OCI-M1 (cell line): ENCODE data around the gene LAMA2.
A peak's percentile ranks its signal among the peaks of the same experiment; 100 is the strongest.

Experiments
- DNase-seq: peaks from one replicate; lab custom pipeline; 2025; lab: John Stamatoyannopoulos, UW

Gene LAMA2

GRCh38 chr6:129273161-129273560 is 390.2 kb downstream of the LAMA2 start:
- DNase-seq = no peak

DNA sequence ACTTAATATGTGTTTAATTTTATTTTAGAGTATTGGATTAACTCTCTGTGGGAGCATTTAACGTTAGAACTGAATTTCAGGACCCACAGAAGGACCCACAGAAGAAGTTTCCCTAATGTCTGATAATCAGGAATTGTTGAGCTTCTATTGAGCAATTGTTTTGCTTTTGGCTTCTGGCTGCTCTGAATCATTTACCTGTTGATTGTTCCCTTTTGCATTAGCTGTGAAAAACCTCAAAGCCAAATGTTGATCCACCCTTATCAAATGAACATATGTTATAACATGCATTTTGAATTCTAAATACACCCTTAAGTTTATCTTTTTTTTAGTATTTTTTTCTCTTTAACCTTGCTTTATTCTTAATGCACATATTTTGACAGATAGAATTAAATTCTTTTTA is 393.5 kb downstream of the LAMA2 start:
- no peak for DNase-seq

GRCh38 chr6:129276986-129277385 is 394.0 kb downstream of the LAMA2 start:
- DNase-seq = no peak

GRCh38 chr6:129279343-129280292 is 396.7 kb downstream of the LAMA2 start:
- no peak for DNase-seq

GRCh38 chr6:129280293-129280644 is 397.3 kb downstream of the LAMA2 start:
- no peak for DNase-seq

DNA sequence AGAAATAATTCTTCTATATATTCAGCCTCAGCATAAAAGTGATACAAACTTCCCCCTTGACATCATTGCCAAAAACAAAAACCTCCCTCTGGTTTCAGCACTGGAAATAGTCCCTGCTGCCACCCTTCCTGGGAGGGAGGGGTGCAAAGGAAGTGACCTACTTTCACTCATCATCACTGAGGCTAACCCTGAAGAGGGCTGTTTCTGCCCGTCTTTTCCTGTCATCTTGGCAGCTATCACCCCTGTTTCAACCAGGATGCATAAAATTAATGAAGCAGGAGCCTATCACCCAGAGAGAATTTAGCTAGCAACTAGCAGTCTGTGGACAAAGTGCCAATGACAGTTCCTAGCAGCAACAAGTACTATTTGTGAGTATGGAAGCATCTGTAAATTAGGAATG is 397.8 kb downstream of the LAMA2 start:
- DNase-seq = no peak

GRCh38 chr6:129281168-129281796 is 398.3 kb downstream of the LAMA2 start:
- DNase-seq = no peak

- DNase-seq = no peak
These were observed 399.1 kb downstream of the LAMA2 start for GRCh38 chr6:129282019-129282418.

DNA sequence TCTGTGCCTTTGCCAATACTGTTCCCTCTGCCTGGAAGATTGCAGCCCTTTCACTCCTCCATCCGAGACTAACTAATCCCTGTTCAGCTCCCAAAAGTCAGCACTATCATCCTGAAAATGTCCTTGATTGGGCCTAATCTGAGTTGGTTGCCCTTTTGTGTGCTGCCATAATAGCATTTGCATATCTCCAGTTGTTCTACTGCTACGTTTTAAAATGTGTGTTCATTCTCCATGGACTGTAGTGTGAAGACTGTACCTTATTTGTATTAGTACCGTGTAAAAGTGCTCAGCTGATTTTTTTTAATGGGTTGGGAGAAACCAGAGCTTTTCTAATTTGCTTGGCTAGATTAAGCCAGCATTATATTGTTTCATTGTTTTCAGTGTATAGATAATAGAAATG is 401.3 kb downstream of the LAMA2 start:
- no peak for DNase-seq

DNA sequence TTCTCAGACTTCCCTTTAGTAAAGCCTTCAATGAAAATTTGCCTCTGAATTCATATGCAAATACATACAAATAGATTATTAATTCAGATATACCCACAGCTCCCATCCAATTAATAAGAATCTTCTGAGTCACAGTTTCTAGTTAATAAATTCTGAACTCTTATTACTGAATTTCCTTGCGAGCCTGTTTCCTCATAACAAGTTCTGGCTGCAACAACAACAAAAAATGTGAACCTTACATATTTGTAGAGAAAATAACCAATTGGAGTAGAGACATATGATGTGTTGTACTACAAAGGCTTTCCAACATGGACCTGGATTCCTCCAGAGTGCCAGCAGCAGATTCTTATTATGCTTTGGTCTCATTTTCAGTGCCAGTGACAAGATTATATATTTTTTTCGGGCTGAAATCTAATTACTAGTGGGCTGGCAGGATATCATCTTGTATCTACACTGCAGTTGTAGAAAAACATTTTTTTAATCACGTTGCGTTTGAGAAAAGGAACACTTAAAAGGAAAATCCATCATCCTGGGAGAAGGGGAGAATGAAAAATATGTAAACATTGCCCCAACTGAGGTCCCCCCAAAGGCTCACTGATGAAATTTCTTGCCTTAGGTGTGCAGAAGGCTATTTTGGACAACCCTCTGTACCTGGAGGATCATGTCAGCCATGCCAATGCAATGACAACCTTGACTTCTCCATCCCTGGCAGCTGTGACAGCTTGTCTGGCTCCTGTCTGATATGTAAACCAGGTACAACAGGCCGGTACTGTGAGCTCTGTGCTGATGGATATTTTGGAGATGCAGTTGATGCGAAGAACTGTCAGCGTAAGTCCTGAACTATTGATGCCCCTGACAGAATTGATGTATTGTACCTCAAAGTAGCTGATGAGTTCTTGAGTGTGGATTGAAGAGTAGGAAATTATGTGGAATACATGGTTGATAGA is 404.6 kb downstream of the LAMA2 start:
- no peak for DNase-seq

GRCh38 chr6:129289442-129289841 is 406.5 kb downstream of the LAMA2 start:
- no peak for DNase-seq

GRCh38 chr6:129292836-129293235 is 409.9 kb downstream of the LAMA2 start:
- no peak for DNase-seq

DNA sequence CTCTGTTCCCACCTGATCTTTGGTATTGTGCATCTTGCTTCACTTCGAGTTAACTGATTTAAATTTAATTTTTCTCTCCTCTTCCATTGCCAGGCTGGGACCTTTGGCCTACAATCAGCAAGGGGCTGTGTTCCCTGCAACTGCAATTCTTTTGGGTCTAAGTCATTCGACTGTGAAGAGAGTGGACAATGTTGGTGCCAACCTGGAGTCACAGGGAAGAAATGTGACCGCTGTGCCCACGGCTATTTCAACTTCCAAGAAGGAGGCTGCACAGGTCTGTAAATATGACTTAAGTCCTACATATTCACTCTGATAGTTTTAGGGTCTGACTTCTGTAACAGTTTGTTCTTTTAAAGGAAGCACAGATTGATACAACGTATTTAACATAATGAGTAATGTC is 414.7 kb downstream of the LAMA2 start:
- no peak for DNase-seq

GRCh38 chr6:129302671-129303070 is 419.7 kb downstream of the LAMA2 start:
- DNase-seq = no peak

GRCh38 chr6:129306826-129307225 is 423.9 kb downstream of the LAMA2 start:
- DNase-seq = no peak

GRCh38 chr6:129307845-129308244 is 424.9 kb downstream of the LAMA2 start:
- DNase-seq = no peak

DNA sequence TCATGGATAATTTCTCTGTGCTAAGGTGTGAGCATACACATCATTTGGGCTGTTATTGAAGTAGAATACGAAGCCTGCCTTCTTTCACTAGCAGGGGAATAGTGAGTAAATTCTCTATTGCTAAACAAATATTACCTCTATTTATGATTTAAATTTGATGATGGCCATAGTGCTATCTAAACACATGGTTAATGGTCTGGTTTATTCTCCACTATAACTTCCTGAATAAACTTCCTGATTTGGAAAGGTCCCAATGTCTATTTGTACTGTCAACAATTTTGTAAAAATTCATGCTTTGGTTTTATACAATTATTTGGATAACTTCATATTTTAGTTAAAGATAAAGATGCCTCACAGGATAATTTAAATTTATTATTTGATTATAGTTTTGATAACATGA is 426.2 kb downstream of the LAMA2 start:
- no peak for DNase-seq

GRCh38 chr6:129312880-129313279 is 429.9 kb downstream of the LAMA2 start:
- no peak for DNase-seq

GRCh38 chr6:129314575-129314974 is 431.6 kb downstream of the LAMA2 start:
- no peak for DNase-seq

- peak; percentile 24 for DNase-seq
These were observed 435.2 kb downstream of the LAMA2 start for GRCh38 chr6:129317931-129318820.

DNA sequence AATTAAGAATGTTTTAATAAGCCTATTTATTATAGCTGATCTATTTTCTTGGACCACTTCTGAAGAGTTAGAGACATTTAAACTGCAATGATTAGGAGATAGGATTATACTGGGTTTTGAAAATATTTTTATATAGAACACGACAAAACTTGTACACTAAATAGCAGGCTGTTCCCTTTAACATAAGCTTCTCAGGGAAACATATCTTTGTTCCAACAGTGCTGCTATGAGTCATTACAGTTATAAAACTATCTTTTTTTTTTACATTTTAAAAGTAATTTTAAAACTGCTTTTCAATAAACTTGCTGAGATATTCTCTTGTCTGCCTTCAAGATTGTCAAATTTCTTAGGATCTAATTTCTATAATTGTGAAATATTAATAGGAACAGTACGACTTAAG is 438.0 kb downstream of the LAMA2 start:
- no peak for DNase-seq
